ENCODE measurements around the gene ZNF766. TPM values are rescaled to one million over a fixed set of nuclear protein-coding genes. Genes with fewer than 3 reads are reported as not detected.

ZNF766 gene
- polyA plus RNA-seq, 2 of the 4 experiments (the other 2 are of a cell fraction) = 11.9 to 21.9 TPM

GRCh38 chr19:52221831-52222375, 47.5 kb upstream of the ZNF766 start (continued):
- TF ChIP-seq EP300 (IDR thresholded peaks at IDR 0.05) (no peak), KDM5A (IDR thresholded peaks at IDR 0.05) (no peak), RARB (CRISPR knock-in tag; IDR thresholded peaks at IDR 0.05) (no peak), ZC3H11A (IDR thresholded peaks at IDR 0.05) (no peak), GATA3 (IDR thresholded peaks at IDR 0.05; ENCODE audit: borderline replicate concordance) (no peak), EHMT2 (IDR thresholded peaks at IDR 0.05; ENCODE audit: low read depth) (no peak), POLR2A (IDR thresholded peaks at IDR 0.05; ENCODE audit: low read length) (no peak)

- WGBS (ENCODE audit: missing lambda C conversion rate) = 97% methylated on average over 5 of the region's 5 CpGs
- no peak for ATAC-seq
- POLR2A ChIA-PET = interaction anchor here (0.9 kb wide), 1 partner anchor 35 kb away, joined by 3 read pairs; the partner anchor contains the start of gene PPP2R1A
- Histone ChIP-seq H3K4me2 (no peak overlapping the region), H3K4me1 (no peaks in the 10 kb centered on the region), H3K27ac (no peak overlapping the region), H3K9me3 (peaks cover 92% of the 10 kb centered on the region), H3K4me3 (no peak overlapping the region)
- no peak for DNase-seq (ENCODE audit: low read depth in 1 of 2, low spot score in 1 of 2)
- no peak for FAIRE-seq
- no peak for TF ChIP-seq HEYL (CRISPR knock-in tag; IDR thresholded peaks at IDR 0.05)
- TF ChIP-seq, protein P1, sequence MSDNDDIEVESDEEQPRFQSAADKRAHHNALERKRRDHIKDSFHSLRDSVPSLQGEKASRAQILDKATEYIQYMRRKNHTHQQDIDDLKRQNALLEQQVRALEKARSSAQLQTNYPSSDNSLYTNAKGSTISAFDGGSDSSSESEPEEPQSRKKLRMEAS (IDR thresholded peaks at IDR 0.05) = no peak
- CTCF ChIA-PET = interaction anchor here (1.0 kb wide), 1 partner anchor 13 kb away, joined by 4 read pairs; no protein-coding TSS in a partner anchor
Observed at GRCh38 chr19:52224211-52224610, 45.2 kb upstream of the ZNF766 start.

DNA sequence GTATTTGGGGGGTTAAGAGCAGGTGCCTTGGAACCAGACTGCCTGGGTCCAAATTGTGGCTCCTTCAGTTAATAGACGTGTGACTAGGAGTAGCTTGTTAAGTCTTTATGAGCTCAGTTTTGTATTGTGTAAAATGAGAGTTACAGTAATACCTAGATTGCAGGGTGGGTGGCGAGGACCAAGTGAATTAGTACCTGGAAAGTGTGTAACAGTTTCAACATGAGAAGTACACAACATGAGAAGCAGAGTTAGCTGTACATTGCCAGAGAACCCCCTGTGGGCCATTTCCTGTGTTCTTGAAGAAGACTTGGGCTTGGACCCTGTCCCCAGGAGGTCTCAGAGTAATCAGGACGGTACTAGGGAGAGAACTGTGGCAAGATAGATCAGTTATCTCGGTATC, 42.7 kb upstream of the ZNF766 start:
- no peaks in the 10 kb centered on the region for H3K4me1 ChIP-seq
- ATAC-seq = no peak
- H3K9me3 ChIP-seq = peaks cover 90% of the 10 kb centered on the region
- H3K4me2 ChIP-seq = no peak overlapping the region
- 97% methylated on average over 4 of the region's 4 CpGs for WGBS (ENCODE audit: missing lambda C conversion rate)
- no peak for FAIRE-seq
- CTCF ChIA-PET = interaction anchor here (3.8 kb wide), 1 partner anchor 11 kb away, joined by 16 read pairs; no protein-coding TSS in a partner anchor
- TF ChIP-seq FOSB (CRISPR knock-in tag; IDR thresholded peaks at IDR 0.05) (no peak), EHF (CRISPR knock-in tag; IDR thresholded peaks at IDR 0.05) (no peak), CTCF (IDR thresholded peaks at IDR 0.05) (no peak), RARB (CRISPR knock-in tag; IDR thresholded peaks at IDR 0.05) (no peak), USF2 (IDR thresholded peaks at IDR 0.05) (no peak), CEBPB (IDR thresholded peaks at IDR 0.05) (no peak), FOXS1 (CRISPR knock-in tag; IDR thresholded peaks at IDR 0.05) (no peak), MAFK (IDR thresholded peaks at IDR 0.05; ENCODE audit: partially characterized antibody) (no peak), CHD4 (IDR thresholded peaks at IDR 0.05; ENCODE audit: borderline replicate concordance) (no peak), EHMT2 (IDR thresholded peaks at IDR 0.05; ENCODE audit: low read depth) (no peak), FOSL2 (IDR thresholded peaks at IDR 0.05) (no peak), FOSL2 (CRISPR knock-in tag; IDR thresholded peaks at IDR 0.05) (no peak), RFX5 (IDR thresholded peaks at IDR 0.05) (no peak), GATA3 (IDR thresholded peaks at IDR 0.05; ENCODE audit: borderline replicate concordance) (no peak), HOXB5 (CRISPR knock-in tag; IDR thresholded peaks at IDR 0.05) (no peak), JUN (IDR thresholded peaks at IDR 0.05) (no peak), ATOH8 (CRISPR knock-in tag; IDR thresholded peaks at IDR 0.05; ENCODE audit: low read depth) (no peak)
- DNase-seq (ENCODE audit: low read depth in 1 of 2, low spot score in 1 of 2) = no peak
- no peak overlapping the region for H3K4me3 ChIP-seq
- H3K27ac ChIP-seq = no peak overlapping the region
- POLR2A ChIA-PET = no interaction called here
